Nucleus accumbens (tissue), 56 donors: ENCODE measurements around the gene ALG2.
"Not testable (repeated sequence)": the region's sequence is repeated elsewhere in the genome, so short reads cannot be mapped to it uniquely, and the experiment has no call there.

Source experiments
- DNase-seq, 56 donors: peaks; one replicate each; lab custom pipeline; 2025; lab: John Stamatoyannopoulos, UW

Gene ALG2

GRCh38 chr9:99239341-99240060 lies 17.8 kb upstream of the ALG2 start:
- DNase-seq, result no peak

- DNase-seq, result no peak
Measured at GRCh38 chr9:99238331-99238730, 16.6 kb upstream of the ALG2 start.

GRCh38 chr9:99237849-99238248 lies 16.1 kb upstream of the ALG2 start:
- DNase-seq, result not testable (repeated sequence)

- DNase-seq, result no peak
Measured at GRCh38 chr9:99237356-99237755, 15.6 kb upstream of the ALG2 start.

- DNase-seq, result no peak
Measured at GRCh38 chr9:99235926-99236634, 14.3 kb upstream of the ALG2 start.

- no peak for DNase-seq
Measured at GRCh38 chr9:99235069-99235468, 13.3 kb upstream of the ALG2 start.

GRCh38 chr9:99234618-99235017 lies 12.9 kb upstream of the ALG2 start:
- DNase-seq, result no peak

GRCh38 chr9:99231711-99232110 lies 10.0 kb upstream of the ALG2 start:
- peak in 3 of 56 donors; percentile 2 to 5 (median 5) for DNase-seq

GRCh38 chr9:99230206-99230605 lies 8.5 kb upstream of the ALG2 start:
- DNase-seq, result no peak

GRCh38 chr9:99226054-99226453 lies 4.3 kb upstream of the ALG2 start:
- DNase-seq, result no peak

GRCh38 chr9:99224445-99224844 lies 2.7 kb upstream of the ALG2 start:
- no peak for DNase-seq

- DNase-seq, result no peak
Measured at GRCh38 chr9:99222416-99223270, 901 bp upstream of the ALG2 start.

GRCh38 chr9:99221266-99221620 lies 499 bp downstream of the ALG2 start:
- DNase-seq, result peak in 4 of 56 donors; percentile 37 to 64 (median 52)

GRCh38 chr9:99220011-99220410 lies 1.7 kb downstream of the ALG2 start:
- no peak for DNase-seq

GRCh38 chr9:99216073-99216472 lies 5.7 kb downstream of the ALG2 start:
- DNase-seq, result no peak

- no peak for DNase-seq
Measured at GRCh38 chr9:99213197-99213596, 8.5 kb downstream of the ALG2 start.

GRCh38 chr9:99211746-99212145 lies 10.0 kb downstream of the ALG2 start:
- DNase-seq, result no peak

- no peak for DNase-seq
Measured at GRCh38 chr9:99210572-99210971, 11.2 kb downstream of the ALG2 start.

- DNase-seq, result no peak
Measured at GRCh38 chr9:99201603-99202002, 20.1 kb downstream of the ALG2 start.

- no peak for DNase-seq
Measured at GRCh38 chr9:99199938-99200539, 21.7 kb downstream of the ALG2 start.

- DNase-seq, result peak in 2 of 56 donors; percentile 10 to 14
Measured at GRCh38 chr9:99197987-99198386, 23.8 kb downstream of the ALG2 start.
